Suppressor macrophage (primary cell): ENCODE measurements around the gene INSYN1.
"Not testable (repeated sequence)": the region's sequence is repeated elsewhere in the genome, so short reads cannot be mapped to it uniquely, and the experiment has no call there.

Experiments used
- DNase-seq, 4 experiments: peaks; one replicate each; pipeline ENCODE4 v3.0.0-alpha.2; 2020 to 2022

Gene INSYN1

GRCh38 chr15:73710321-73710720 is 42.8 kb downstream of the INSYN1 start:
- no peak for DNase-seq

- DNase-seq, result no peak
Measured at GRCh38 chr15:73709686-73710085, 43.5 kb downstream of the INSYN1 start.

- no peak for DNase-seq
Measured at GRCh38 chr15:73709241-73709640, 43.9 kb downstream of the INSYN1 start.

- no peak for DNase-seq
Measured at GRCh38 chr15:73708691-73709090, 44.5 kb downstream of the INSYN1 start.

- peak; percentile 62 to 79 (median 72) for DNase-seq
Measured at GRCh38 chr15:73704869-73705645, 48.1 kb downstream of the INSYN1 start.

DNA sequence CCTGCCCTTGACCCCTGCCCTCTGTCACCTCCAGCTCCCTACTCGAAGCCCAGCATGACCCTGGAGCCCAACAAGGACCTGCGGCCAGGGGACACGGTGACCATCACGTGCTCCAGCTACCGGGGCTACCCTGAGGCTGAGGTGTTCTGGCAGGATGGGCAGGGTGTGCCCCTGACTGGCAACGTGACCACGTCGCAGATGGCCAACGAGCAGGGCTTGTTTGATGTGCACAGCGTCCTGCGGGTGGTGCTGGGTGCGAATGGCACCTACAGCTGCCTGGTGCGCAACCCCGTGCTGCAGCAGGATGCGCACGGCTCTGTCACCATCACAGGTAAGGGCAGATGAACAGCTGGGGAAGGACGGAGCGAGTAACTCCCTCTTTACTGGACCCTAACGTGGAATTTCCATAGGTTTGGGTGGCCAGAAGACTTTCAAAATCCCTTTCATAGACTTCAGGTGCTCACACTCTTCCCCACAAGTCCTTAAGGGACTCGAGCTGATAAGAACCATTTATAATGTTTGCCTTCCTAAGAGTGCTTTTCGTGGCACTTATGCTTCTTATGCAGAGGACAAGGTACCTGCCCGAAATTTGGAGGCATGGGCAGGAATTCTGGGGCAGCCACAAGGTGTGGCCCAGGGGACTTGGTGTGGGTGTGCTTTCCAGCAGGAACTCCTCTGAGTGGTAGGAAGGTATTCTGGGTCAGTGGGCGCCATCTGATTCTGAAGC is 48.8 kb downstream of the INSYN1 start:
- DNase-seq, result not testable (repeated sequence)

GRCh38 chr15:73703601-73704000 is 49.5 kb downstream of the INSYN1 start:
- not testable (repeated sequence) for DNase-seq

GRCh38 chr15:73702311-73703239 is 50.6 kb downstream of the INSYN1 start:
- DNase-seq, result not testable (repeated sequence)

GRCh38 chr15:73700041-73700842 is 52.9 kb downstream of the INSYN1 start:
- peak; percentile 88 to 94 (median 90) for DNase-seq

- DNase-seq, result no peak
Measured at GRCh38 chr15:73699249-73700040, 53.7 kb downstream of the INSYN1 start.

- peak; percentile 74 to 91 (median 86) for DNase-seq
Measured at GRCh38 chr15:73697033-73697467, 56.1 kb downstream of the INSYN1 start.

GRCh38 chr15:73696641-73697001 is 56.5 kb downstream of the INSYN1 start:
- DNase-seq, result no peak

- peak in 2 of 4 experiments; percentile 28 to 55 for DNase-seq
Measured at GRCh38 chr15:73695773-73696640, 57.1 kb downstream of the INSYN1 start.

GRCh38 chr15:73694419-73694818 is 58.7 kb downstream of the INSYN1 start:
- peak in 1 of 4 experiments; percentile 32 for DNase-seq

GRCh38 chr15:73691396-73691795 is 61.8 kb downstream of the INSYN1 start:
- DNase-seq, result peak in 3 of 4 experiments; percentile 33 to 48 (median 47)

GRCh38 chr15:73688455-73688854 is 64.7 kb downstream of the INSYN1 start:
- peak; percentile 63 to 82 (median 80) for DNase-seq

DNA sequence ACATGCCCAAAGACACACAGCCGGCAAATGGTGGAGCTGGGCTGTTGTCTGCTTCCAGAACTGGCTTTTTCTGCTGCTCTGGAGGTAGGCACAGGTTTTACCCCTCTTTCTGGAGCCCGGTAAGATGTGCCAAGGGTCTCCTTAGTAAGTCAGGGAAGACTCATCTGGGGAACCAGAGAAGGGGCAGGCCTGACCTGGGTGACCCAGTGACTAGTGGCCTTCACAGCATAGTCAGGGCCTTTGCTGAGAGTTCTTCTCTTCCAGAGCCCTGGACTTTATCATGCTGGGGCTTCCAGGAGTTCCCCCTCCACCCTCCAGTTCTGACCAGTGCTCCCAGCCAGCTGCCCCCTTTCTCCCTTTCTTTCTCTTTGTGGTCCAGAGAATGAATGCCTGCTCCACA is 65.8 kb downstream of the INSYN1 start:
- peak in 2 of 4 experiments; percentile 25 to 33 for DNase-seq

DNA sequence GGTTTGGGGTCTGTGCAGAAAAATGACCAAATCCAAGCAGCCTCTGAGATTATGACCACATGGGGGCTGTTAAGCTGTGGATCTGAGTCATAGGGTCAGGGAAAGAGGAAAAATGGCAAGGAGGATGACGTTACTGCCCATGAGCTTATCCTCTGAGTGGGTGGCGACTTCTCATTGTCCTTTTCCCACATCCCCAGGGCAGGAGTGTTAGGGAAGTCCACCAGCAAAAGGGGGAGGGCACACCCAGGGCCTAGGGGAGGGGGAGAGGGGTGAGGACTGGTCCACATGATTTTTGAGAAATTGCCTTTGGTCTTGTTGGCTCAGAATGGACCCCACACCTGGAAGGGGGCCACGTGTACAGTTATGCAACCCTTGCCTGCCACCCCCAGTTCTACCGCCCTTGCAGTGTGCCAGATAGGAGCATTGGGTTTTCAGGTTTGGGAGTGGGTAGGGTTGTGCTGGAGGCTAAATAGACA is 66.3 kb downstream of the INSYN1 start:
- peak; percentile 85 to 94 (median 89) for DNase-seq

DNA sequence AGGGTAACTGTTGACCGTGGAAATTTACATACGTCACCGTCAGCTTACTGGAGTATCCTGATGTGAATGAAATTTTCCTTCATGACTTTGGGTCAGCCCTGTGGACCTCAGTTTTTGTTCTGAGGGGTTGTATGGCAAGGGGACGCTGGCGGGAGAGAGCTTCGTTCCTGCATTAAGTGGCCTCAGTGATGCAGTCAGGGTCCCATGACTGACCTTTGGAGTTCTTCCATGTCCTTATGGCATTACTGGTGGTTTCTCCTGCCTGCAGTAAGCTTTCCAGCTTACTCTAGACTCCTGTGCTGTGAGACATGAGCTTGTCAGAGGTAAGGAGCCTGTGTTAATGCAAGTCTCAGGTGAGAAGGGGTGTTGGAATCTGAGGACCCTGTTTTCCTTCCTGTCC is 67.2 kb downstream of the INSYN1 start:
- DNase-seq, result peak in 3 of 4 experiments; percentile 38 to 47 (median 45)
